ENCODE measurements around the gene GRIK2. TPM values are rescaled to one million over a fixed set of nuclear protein-coding genes. Genes with fewer than 3 reads are reported as not detected.

The GRIK2 gene
- total RNA-seq, 1 experiment from 2014 or later: 6.6 TPM

DNA sequence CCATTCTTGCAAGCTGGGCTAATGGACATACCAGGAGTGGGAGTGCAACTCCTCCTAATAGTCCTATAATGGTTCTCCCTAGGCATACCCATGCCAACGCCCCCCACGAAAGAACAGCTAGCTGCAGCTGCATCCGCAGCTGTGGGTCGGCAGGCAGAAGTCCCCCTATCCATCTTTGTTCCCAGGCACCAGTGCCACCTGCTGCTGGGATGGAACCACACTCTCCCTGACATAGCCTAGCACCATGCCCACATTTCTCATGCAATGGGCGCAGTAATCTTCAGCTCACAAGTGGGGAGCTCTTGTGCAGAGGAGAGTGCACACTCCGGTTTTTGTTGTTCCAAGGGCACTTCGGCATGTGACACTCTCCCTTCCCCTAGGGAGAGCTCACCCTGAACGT, 567.8 kb downstream of the GRIK2 start:
- Histone ChIP-seq H3K9me3 (ENCODE audit: control insufficient read depth, insufficient read depth, low read depth, low read length) (no peaks in the 10 kb centered on the region), H3K27me3 (ENCODE audit: control insufficient read depth, insufficient read depth, low read length) (no peaks in the 10 kb centered on the region), H3K36me3 (ENCODE audit: control insufficient read depth, insufficient read depth, low read length) (no peaks in the 10 kb centered on the region), H3K27ac (ENCODE audit: low read length) (no peak overlapping the region), H3K4me1 (ENCODE audit: control insufficient read depth, insufficient read depth, low read length) (no peaks in the 10 kb centered on the region), H3K4me3 (ENCODE audit: low read depth in 2 of 2, low read length in 2 of 2) (no peak overlapping the region)
- BruUV-seq (replicated peaks): no TSS peak
- CTCF ChIA-PET: no interaction called here
- in situ Hi-C loops (cut with HindIII; ENCODE audit: low pct_unique_long_range_greater_than_20kb, low sequenced_read_pairs) (no loop called here), intact Hi-C loops (cut with micrococcal nuclease; ENCODE audit: unreplicated experiment) (no loop called here)
- no peak for TF ChIP-seq TCF7L2 (IDR thresholded peaks at IDR 0.05; ENCODE audit: low read depth, low read length)
- no peak for TF ChIP-seq POLR2AphosphoS5 (IDR thresholded peaks at IDR 0.05; ENCODE audit: low read depth, low read length)
- TF ChIP-seq SIN3A (IDR thresholded peaks at IDR 0.05; ENCODE audit: borderline replicate concordance, insufficient read depth, low read depth, low read length): no peak
- TF ChIP-seq, protein P1, sequence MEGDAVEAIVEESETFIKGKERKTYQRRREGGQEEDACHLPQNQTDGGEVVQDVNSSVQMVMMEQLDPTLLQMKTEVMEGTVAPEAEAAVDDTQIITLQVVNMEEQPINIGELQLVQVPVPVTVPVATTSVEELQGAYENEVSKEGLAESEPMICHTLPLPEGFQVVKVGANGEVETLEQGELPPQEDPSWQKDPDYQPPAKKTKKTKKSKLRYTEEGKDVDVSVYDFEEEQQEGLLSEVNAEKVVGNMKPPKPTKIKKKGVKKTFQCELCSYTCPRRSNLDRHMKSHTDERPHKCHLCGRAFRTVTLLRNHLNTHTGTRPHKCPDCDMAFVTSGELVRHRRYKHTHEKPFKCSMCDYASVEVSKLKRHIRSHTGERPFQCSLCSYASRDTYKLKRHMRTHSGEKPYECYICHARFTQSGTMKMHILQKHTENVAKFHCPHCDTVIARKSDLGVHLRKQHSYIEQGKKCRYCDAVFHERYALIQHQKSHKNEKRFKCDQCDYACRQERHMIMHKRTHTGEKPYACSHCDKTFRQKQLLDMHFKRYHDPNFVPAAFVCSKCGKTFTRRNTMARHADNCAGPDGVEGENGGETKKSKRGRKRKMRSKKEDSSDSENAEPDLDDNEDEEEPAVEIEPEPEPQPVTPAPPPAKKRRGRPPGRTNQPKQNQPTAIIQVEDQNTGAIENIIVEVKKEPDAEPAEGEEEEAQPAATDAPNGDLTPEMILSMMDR (IDR thresholded peaks at IDR 0.05): no peak
- POLR2A ChIA-PET: no interaction called here
- ATAC-seq (no peak), DNase-seq (ENCODE audit: low read depth, low spot score) (no peak)

DNA sequence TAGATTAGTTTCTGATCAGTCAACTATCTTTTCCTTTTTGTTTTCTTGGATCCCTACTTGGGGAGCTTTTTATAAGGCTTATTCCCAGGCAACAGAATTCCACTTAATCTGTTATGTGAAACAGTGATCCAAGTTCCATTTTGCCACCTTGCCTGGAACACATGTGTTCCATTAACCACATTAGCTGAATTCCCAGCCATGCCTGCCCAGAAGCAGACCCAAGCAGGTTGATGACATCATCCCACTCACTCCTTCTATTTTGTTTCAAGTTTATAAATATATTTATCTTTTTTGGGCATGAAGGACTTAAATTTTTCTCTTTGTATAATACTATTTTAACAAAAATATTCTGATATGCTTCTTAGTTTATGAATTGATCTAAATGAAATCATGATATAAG, 587.4 kb downstream of the GRIK2 start:
- CTCF ChIA-PET: no interaction called here
- Histone ChIP-seq H3K27ac (ENCODE audit: low read length) (no peak overlapping the region), H3K27me3 (ENCODE audit: control insufficient read depth, insufficient read depth, low read length) (no peaks in the 10 kb centered on the region), H3K4me1 (ENCODE audit: control insufficient read depth, insufficient read depth, low read length) (no peaks in the 10 kb centered on the region), H3K36me3 (ENCODE audit: control insufficient read depth, insufficient read depth, low read length) (no peaks in the 10 kb centered on the region), H3K9me3 (ENCODE audit: control insufficient read depth, insufficient read depth, low read depth, low read length) (no peaks in the 10 kb centered on the region), H3K4me3 (ENCODE audit: low read depth in 2 of 2, low read length in 2 of 2) (no peak overlapping the region)
- intact Hi-C loops (cut with micrococcal nuclease; ENCODE audit: unreplicated experiment): no loop called here
- no TSS peak for BruUV-seq (replicated peaks)
- DNase-seq (ENCODE audit: low read depth, low spot score) (no peak), ATAC-seq (no peak)
- POLR2A ChIA-PET: no interaction called here
- TF ChIP-seq, protein P2, sequence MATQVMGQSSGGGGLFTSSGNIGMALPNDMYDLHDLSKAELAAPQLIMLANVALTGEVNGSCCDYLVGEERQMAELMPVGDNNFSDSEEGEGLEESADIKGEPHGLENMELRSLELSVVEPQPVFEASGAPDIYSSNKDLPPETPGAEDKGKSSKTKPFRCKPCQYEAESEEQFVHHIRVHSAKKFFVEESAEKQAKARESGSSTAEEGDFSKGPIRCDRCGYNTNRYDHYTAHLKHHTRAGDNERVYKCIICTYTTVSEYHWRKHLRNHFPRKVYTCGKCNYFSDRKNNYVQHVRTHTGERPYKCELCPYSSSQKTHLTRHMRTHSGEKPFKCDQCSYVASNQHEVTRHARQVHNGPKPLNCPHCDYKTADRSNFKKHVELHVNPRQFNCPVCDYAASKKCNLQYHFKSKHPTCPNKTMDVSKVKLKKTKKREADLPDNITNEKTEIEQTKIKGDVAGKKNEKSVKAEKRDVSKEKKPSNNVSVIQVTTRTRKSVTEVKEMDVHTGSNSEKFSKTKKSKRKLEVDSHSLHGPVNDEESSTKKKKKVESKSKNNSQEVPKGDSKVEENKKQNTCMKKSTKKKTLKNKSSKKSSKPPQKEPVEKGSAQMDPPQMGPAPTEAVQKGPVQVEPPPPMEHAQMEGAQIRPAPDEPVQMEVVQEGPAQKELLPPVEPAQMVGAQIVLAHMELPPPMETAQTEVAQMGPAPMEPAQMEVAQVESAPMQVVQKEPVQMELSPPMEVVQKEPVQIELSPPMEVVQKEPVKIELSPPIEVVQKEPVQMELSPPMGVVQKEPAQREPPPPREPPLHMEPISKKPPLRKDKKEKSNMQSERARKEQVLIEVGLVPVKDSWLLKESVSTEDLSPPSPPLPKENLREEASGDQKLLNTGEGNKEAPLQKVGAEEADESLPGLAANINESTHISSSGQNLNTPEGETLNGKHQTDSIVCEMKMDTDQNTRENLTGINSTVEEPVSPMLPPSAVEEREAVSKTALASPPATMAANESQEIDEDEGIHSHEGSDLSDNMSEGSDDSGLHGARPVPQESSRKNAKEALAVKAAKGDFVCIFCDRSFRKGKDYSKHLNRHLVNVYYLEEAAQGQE (IDR thresholded peaks at IDR 0.05; ENCODE audit: insufficient read depth in 1 of 2, low read depth in 2 of 2, low read length in 1 of 2): no peak
- TF ChIP-seq, protein P1 (IDR thresholded peaks at IDR 0.05): no peak
- TF ChIP-seq TCF7L2 (IDR thresholded peaks at IDR 0.05; ENCODE audit: low read depth, low read length) (no peak), SIN3A (IDR thresholded peaks at IDR 0.05; ENCODE audit: borderline replicate concordance, insufficient read depth, low read depth, low read length) (no peak), POLR2AphosphoS5 (IDR thresholded peaks at IDR 0.05; ENCODE audit: low read depth, low read length) (no peak)
- in situ Hi-C loops (cut with HindIII; ENCODE audit: low pct_unique_long_range_greater_than_20kb, low sequenced_read_pairs): no loop called here
